Esophagus muscularis mucosa (tissue), 2 donors: Measurements from ENCODE around the gene LRRC4C.

Source experiments
- EP300 ChIP-seq: sonication (generic); formaldehyde crosslinking; IDR thresholded peaks from one replicate; pipeline ENCODE4 v1.6.1; 2017; ENCODE audit warnings: antibody characterized with exemption
- POLR2A ChIP-seq: fragments of 450-650 bp; IDR thresholded peaks from one replicate; pipeline ENCODE4 v1.6.1; 2017; ENCODE audit warnings: antibody characterized with exemption, moderate library complexity, mild to moderate bottlenecking, low read depth

DNA sequence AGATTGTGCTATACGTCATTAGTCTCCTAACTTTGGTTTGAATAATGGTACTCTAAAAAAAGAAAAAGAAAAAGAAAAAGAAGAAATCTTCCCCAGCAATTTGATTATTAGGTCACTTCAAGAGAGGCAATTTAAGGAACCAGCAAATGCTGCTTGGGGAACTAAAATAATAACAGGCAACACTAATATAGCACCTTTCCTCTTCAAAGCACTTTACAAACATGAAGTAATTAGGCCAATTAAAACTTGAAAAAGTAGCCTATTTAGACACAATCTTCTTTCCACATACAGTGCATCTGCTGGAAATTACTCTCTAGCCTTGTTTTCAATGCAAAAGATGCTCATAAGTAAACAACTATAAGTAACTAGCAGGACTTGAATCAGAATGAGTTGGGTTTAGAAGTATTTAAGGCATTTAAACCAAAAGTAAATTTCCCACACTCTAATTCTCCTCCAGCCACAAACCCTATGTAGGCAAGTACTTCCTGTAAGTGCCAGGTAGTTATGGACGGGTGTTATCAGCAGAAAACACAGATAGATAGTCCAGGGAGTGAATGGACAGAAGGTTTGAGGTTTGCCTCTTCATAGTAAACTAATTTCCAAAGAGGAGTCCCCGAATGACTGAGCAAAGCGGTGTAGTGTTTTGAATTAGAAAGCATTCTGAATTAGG is 44.5 kb downstream of the LRRC4C start:
- TF ChIP-seq EP300: no peak
- no peak for TF ChIP-seq POLR2A
